ENCODE measurements around the gene GPR108.

- TF ChIP-seq POLR2A (IDR thresholded peaks at IDR 0.05) (no peak), CTCF (IDR thresholded peaks at IDR 0.05 in 4 of 5, conservative IDR thresholded peaks at IDR 0.05 in 1 of 5) (no peak)
Observed at GRCh38 chr19:6751189-6751588, 13.8 kb upstream of the GPR108 start.

All from gastrocnemius medialis (tissue), 4 donors.